C4-2B (cell line): ENCODE results near the gene KATNAL2.

Experiments used
- H3K27ac ChIP-seq: fragments of 450-650 bp; 2 replicates; pipeline ENCODE4 v1.5.1; 2017
- ZFX ChIP-seq: fragments of 450-650 bp; IDR thresholded peaks from 2 replicates; pipeline ENCODE4 v1.6.1; 2017
- TF ChIP-seq, protein P1 (sequence below): fragments of 450-650 bp; conservative IDR thresholded peaks from 2 replicates; pipeline ENCODE4 v1.5.1; 2017; ENCODE audit warnings: mild to moderate bottlenecking

Gene KATNAL2

DNA sequence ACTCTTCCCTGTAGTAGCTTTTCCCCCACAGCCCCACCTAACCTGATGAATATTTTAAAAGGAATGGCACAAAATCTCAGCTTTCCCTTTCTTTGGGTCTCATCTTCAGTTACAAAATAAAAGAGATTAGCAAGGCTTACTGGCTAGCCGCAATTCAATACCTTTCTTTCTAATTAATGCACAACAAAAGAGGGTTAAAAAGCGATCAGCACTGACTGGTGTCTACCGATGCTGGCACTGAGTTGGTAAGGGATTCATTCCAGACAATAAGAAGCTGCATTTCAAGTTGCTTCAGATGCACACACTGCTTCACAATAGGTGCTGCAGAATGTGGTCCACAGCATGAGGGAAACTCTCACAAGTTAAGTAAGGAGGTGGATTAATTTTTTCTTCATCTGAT, 191.0 kb downstream of the KATNAL2 start:
- TF ChIP-seq, protein P1, sequence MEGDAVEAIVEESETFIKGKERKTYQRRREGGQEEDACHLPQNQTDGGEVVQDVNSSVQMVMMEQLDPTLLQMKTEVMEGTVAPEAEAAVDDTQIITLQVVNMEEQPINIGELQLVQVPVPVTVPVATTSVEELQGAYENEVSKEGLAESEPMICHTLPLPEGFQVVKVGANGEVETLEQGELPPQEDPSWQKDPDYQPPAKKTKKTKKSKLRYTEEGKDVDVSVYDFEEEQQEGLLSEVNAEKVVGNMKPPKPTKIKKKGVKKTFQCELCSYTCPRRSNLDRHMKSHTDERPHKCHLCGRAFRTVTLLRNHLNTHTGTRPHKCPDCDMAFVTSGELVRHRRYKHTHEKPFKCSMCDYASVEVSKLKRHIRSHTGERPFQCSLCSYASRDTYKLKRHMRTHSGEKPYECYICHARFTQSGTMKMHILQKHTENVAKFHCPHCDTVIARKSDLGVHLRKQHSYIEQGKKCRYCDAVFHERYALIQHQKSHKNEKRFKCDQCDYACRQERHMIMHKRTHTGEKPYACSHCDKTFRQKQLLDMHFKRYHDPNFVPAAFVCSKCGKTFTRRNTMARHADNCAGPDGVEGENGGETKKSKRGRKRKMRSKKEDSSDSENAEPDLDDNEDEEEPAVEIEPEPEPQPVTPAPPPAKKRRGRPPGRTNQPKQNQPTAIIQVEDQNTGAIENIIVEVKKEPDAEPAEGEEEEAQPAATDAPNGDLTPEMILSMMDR: no peak
- TF ChIP-seq ZFX: no peak
- H3K27ac ChIP-seq: no peak overlapping the region

DNA sequence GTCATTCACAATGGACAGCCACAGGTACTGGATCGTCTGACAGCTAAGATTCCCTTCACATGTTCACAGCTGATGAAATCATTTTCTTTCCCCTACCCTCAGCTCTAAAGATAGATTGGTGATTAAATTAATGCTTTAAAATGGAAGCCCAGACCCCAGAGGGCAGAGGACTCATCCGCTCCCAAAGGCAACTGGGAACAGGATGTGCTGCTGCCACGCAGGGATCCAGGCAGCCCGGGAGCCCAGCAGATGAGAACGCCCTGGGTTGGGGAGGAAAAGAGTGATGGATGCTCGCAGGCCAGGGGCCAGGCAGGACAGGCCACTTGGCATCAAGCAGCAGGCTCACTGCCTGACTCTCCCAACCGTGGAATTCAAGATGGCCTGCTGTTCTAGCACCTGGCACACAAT, 191.6 kb downstream of the KATNAL2 start:
- TF ChIP-seq, protein P1: no peak
- TF ChIP-seq ZFX: no peak
- no peak overlapping the region for H3K27ac ChIP-seq

DNA sequence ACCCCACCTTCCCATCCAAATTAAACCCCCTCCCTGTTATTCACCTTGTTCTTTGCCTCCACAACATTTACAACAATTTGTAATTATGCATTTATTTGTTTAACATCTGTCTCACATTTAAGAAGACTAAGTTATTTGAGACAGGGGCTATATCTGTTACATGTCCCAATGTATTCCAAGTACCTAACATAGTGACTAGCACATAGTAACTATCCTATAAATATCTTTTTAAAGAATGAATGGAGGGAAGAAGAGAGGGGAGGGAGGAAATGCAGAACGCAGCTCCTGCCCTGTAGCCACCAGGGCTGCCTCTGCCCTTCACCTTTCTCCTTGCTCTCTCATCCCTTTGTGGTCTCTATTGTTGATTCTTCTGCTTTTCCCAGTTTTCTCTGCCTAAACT, 192.3 kb downstream of the KATNAL2 start:
- H3K27ac ChIP-seq: no peak overlapping the region
- TF ChIP-seq, protein P1: no peak
- no peak for TF ChIP-seq ZFX

DNA sequence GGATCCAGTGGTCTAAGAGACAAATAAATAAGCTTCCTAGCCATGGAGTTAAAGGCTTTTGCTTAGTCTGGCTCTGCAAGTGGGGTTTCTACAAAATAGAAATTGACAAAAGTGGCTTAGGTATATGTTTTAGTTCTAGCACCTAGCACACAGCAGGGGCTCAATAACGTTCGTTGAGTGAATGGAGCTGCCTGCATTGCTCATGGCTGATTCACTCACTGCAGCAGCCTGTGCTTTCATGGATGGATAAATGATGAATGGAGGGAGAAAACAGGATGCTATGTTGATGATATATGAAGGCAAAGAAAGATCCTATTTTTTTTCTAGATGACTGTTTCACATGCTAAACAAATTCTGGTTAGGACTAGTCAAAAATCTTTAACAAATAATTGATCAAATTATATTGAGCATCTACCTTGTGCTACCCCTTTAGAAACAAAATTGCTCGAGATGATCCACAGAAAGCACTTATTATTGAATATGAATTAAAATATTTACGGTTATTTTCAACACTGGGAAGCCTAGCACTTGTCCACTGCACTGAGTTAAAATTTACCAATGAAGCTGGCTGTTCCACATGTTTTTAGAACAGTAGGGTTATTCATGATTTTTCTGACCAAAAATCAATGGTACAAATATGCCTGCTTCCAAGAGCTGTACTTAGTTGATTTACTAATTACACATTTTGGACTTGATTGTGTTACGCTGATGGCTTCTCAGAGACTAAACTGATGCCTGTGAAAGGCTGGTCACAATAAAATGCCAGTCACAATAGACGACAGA, 193.3 kb downstream of the KATNAL2 start:
- no peak for TF ChIP-seq ZFX
- TF ChIP-seq, protein P1: no peak
- no peak overlapping the region for H3K27ac ChIP-seq

DNA sequence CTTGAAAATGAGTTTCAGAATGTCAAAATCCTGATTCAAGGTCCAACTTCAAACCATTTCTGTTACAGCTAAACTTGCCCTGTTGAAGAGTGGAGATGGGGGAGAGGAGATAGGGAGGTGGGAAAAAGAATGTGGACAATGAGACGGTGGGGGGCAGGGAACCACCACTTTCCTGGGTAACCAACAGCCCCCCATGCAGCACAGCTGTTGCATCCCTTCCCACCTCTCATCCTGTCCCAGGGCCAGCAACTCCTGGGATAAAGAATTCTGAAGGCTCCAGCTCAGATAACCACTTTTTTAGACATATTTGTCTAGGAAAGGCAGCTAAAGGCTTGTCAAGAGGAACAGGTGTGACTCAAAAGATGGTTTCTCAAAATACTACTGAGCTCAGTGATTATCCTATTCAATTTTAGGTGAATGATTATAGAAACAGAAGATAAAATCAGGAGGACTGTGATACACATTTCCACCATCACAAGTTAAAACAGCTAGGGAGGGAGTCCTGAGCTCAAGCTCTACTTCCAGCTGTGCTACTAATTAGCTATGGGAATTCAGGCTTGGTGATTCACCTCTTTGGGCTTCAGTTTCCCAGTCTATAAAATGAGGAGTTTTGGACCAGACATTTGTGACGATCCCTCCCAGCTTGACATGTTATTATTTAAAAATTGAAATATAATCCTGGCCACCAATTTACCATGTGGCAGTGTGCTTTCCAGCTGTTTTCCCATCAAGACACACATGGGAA, 196.6 kb downstream of the KATNAL2 start:
- no peak overlapping the region for H3K27ac ChIP-seq
- TF ChIP-seq, protein P1: no peak
- TF ChIP-seq ZFX: no peak

DNA sequence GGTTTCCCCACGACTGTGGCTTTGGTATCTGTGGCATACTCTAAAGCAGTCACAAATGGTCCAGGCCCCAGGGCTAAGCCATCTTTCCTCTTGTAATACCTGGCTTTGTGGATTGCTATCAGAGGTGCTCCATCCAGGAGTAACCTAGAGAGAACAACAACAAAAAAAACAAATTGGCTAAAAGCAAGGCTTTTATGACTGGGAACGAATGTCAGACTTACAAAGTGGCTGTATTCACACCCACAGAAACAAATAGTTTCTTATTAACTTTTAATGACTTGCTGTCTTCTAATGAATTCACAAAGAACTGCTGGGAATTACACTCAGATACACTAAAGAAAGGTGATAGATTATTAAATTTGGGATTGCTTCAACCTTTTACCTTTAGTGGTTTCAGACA, 197.8 kb downstream of the KATNAL2 start:
- TF ChIP-seq, protein P1: no peak
- no peak for TF ChIP-seq ZFX
- H3K27ac ChIP-seq: no peak overlapping the region

DNA sequence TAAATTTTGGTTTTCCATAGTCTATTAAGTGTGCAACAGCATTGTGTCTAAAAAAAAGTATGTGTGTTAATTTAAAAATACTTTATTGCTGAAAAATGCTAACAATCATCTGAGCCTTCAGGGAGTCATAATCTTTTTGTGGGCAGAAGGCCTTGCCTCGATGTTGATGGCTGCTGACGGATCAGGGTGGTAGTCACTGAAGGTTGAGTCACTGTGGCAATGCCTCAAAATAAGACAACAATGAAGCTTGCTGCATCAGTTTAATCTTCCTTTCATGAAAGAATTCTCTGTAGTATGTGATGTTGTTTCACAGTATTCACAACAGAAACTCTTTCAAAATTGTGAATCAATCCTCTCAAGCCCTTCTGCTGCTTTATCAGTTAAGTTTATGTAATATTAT, 201.6 kb downstream of the KATNAL2 start:
- no peak for TF ChIP-seq ZFX
- TF ChIP-seq, protein P1: no peak
- H3K27ac ChIP-seq: no peak overlapping the region
